Measurements from ENCODE around the gene MREG.

MREG gene

DNA sequence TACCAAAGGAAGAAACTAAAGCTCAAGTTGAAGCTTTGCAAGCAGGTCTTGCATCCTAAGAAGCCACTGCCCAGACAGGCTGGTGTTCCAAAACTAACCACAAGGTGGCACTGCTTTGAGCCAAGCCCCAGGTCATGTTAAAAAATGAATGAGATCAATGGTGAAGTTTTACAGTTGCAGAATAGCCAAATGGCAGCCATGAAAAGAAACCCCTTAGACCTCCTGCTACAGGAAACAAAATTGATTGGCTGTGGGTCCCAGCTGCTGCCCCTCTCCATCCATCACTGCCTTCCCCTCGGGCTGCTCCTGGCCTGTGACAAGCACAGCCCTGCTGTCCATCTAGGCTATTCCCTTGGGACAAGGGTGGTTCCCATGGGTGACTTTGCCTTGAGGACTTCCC is 20.7 kb upstream of the MREG start:
- peak; percentile 84 for DNase-seq (ENCODE audit: low read depth)
- H3K4me3 ChIP-seq (ENCODE audit: low read length): no peak overlapping the region
- TF ChIP-seq, protein P1, sequence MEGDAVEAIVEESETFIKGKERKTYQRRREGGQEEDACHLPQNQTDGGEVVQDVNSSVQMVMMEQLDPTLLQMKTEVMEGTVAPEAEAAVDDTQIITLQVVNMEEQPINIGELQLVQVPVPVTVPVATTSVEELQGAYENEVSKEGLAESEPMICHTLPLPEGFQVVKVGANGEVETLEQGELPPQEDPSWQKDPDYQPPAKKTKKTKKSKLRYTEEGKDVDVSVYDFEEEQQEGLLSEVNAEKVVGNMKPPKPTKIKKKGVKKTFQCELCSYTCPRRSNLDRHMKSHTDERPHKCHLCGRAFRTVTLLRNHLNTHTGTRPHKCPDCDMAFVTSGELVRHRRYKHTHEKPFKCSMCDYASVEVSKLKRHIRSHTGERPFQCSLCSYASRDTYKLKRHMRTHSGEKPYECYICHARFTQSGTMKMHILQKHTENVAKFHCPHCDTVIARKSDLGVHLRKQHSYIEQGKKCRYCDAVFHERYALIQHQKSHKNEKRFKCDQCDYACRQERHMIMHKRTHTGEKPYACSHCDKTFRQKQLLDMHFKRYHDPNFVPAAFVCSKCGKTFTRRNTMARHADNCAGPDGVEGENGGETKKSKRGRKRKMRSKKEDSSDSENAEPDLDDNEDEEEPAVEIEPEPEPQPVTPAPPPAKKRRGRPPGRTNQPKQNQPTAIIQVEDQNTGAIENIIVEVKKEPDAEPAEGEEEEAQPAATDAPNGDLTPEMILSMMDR (IDR thresholded peaks at IDR 0.05; ENCODE audit: insufficient read depth, low read depth, low read length, missing control alignments): peak; percentile 98

- TF ChIP-seq, protein P1 (IDR thresholded peaks at IDR 0.05; ENCODE audit: insufficient read depth, low read depth, low read length, missing control alignments): no peak
- no peak overlapping the region for H3K4me3 ChIP-seq (ENCODE audit: low read length)
- no peak for DNase-seq (ENCODE audit: low read depth)
These were observed 20.1 kb upstream of the MREG start for GRCh38 chr2:216033403-216033802.

GRCh38 chr2:216031960-216032689 is 18.8 kb upstream of the MREG start:
- no peak overlapping the region for H3K4me3 ChIP-seq (ENCODE audit: low read length)
- TF ChIP-seq, protein P1 (IDR thresholded peaks at IDR 0.05; ENCODE audit: insufficient read depth, low read depth, low read length, missing control alignments): no peak
- DNase-seq (ENCODE audit: low read depth): peak; percentile 65

DNA sequence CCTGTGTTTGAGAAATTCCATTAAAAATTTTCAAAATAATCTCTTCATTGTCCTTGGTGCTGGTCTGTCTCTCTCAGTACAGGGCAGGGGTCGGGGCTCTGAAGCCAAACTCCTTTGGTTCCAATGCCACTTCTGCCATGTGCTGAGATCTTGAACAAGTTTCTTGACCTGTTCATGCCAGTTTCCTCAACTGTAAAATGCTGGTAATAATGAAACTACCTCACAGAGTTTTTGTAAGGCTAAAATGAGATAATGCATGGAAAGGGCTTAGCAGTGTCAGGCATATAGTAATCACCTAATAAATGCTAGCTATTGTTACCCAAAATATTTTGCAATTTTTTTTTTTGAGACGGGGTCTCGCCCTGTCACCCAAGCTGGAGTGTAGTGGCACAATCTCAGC is 16.9 kb upstream of the MREG start:
- no peak for DNase-seq (ENCODE audit: low read depth)
- TF ChIP-seq, protein P1 (IDR thresholded peaks at IDR 0.05; ENCODE audit: insufficient read depth, low read depth, low read length, missing control alignments): no peak
- H3K4me3 ChIP-seq (ENCODE audit: low read length): no peak overlapping the region

DNA sequence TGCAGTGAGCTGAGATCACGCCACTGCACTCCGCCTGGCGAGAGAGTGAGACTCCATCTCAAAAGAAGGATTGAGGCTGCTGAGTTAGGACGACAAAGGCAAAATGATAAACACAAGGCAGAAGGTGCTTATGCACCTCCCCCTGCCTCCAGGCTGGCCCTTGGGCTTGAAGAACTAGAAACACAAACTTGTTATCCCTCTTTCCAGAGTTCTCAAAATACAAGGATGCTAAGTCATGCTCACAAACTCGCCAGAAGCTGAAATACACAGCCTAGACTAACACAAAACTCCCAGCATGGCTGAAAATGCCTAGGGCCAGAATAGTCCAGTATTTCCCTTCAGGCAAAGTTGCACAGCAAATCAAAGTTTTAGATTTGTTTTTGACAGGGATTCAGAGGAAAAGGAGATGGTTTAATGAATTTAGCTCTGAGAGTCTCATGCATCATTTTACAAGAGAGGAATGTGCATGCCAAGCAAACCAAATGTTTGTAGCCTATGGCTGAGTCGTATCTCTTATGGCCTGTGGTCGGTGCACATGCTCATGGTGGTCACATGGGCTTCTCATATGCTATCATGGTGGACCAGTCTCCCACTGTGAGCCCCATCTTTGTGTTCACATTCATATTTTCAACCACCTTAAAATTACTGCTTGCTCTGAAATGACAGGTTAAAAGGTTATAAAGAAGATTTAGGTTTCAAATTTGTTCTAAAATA is 16.2 kb upstream of the MREG start:
- no peak overlapping the region for H3K4me3 ChIP-seq (ENCODE audit: low read length)
- DNase-seq (ENCODE audit: low read depth): no peak
- TF ChIP-seq, protein P1 (IDR thresholded peaks at IDR 0.05; ENCODE audit: insufficient read depth, low read depth, low read length, missing control alignments): no peak

DNA sequence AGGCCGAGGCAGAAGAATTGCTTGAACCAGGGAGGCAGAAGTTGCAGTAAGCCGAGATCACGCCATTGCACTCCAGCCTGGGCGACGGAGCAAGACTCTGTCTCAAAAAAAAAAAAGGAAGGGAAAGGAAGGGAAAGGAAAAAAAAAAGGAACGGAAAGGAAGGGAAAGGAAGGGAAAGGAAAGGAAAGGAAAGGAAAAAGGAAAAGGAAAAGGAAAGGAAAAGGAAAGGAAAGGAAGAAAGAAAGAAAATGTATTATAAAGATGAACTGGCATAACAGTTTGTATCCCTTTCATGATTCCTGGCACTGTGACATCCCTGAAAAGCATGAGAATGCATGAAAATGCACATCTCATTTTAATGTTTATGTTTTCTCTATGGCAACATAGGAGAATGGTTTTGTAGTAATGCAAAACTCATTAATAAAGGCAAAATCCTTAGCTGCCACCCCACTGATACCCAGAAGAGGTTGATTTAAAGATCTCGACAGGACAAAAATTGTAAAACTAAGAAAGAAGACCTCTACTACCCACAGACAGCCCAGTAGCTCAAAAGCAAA is 11.5 kb upstream of the MREG start:
- no peak for DNase-seq (ENCODE audit: low read depth)
- no peak overlapping the region for H3K4me3 ChIP-seq (ENCODE audit: low read length)
- TF ChIP-seq, protein P1 (IDR thresholded peaks at IDR 0.05; ENCODE audit: insufficient read depth, low read depth, low read length, missing control alignments): no peak
